ENCODE measurements around the gene WASHC3.

The WASHC3 gene

GRCh38 chr12:102016472-102016871, 45.3 kb downstream of the WASHC3 start:
- no peaks in the 10 kb centered on the region for H3K9me3 ChIP-seq (ENCODE audit: insufficient read depth, low read length, severe bottlenecking)
- H4K20me1 ChIP-seq (ENCODE audit: insufficient read depth, low read length), result no peaks in the 10 kb centered on the region
- no peak overlapping the region for H3K9ac ChIP-seq (ENCODE audit: low read depth, low read length)
- DNase-seq (no peak), ATAC-seq (ENCODE audit: insufficient read depth, low read depth) (no peak)
- H3K36me3 ChIP-seq (ENCODE audit: insufficient read depth, low read length), result peaks cover 3% of the 10 kb centered on the region; the same call in 1 of the 2 replicates
- TF ChIP-seq CTCF (IDR thresholded peaks at IDR 0.05; ENCODE audit: borderline replicate concordance, extremely low read depth, low read length, poor library complexity, severe bottlenecking) (no peak), EZH2 (IDR thresholded peaks at IDR 0.05; ENCODE audit: borderline replicate concordance, low read depth, low read length, severe bottlenecking) (no peak)
- no peaks in the 10 kb centered on the region for H3K4me1 ChIP-seq (ENCODE audit: insufficient read depth, low read length)
- H3K4me3 ChIP-seq (ENCODE audit: low read depth in 1 of 2, low read length in 2 of 2), result no peak overlapping the region
- no peaks in the 10 kb centered on the region for H3K27me3 ChIP-seq (ENCODE audit: insufficient read depth, low read length, poor library complexity)
- no peaks in the 10 kb centered on the region for H3K79me2 ChIP-seq (ENCODE audit: insufficient read depth, low read length)
- H2AFZ ChIP-seq (ENCODE audit: low read depth, low read length), result no peak overlapping the region
- H3K27ac ChIP-seq (ENCODE audit: low read length), result no peak overlapping the region
- no peak overlapping the region for H3K4me2 ChIP-seq (ENCODE audit: insufficient read depth, low read length)

GRCh38 chr12:102010265-102010994, 51.4 kb downstream of the WASHC3 start:
- no peak overlapping the region for H3K9ac ChIP-seq (ENCODE audit: low read depth, low read length)
- ATAC-seq (ENCODE audit: insufficient read depth, low read depth), result no peak
- no peak overlapping the region for H3K4me2 ChIP-seq (ENCODE audit: insufficient read depth, low read length)

GRCh38 chr12:102009796-102010195, 52.0 kb downstream of the WASHC3 start:
- no peak for DNase-seq
- H3K9ac ChIP-seq (ENCODE audit: low read depth, low read length), result no peak overlapping the region
- TF ChIP-seq EZH2 (IDR thresholded peaks at IDR 0.05; ENCODE audit: borderline replicate concordance, low read depth, low read length, severe bottlenecking) (no peak), CTCF (IDR thresholded peaks at IDR 0.05; ENCODE audit: borderline replicate concordance, extremely low read depth, low read length, poor library complexity, severe bottlenecking) (no peak)

More at GRCh38 chr12:102010265-102010994, 51.4 kb downstream of the WASHC3 start:
- Histone ChIP-seq H3K4me1 (ENCODE audit: insufficient read depth, low read length) (no peaks in the 10 kb centered on the region), H3K36me3 (ENCODE audit: insufficient read depth, low read length) (no peaks in the 10 kb centered on the region; the same call in 1 of the 2 replicates), H3K27ac (ENCODE audit: low read length) (no peak overlapping the region), H3K9me3 (ENCODE audit: insufficient read depth, low read length, severe bottlenecking) (no peaks in the 10 kb centered on the region), H3K4me3 (ENCODE audit: low read depth in 1 of 2, low read length in 2 of 2) (no peak overlapping the region), H3K79me2 (ENCODE audit: insufficient read depth, low read length) (no peaks in the 10 kb centered on the region), H2AFZ (ENCODE audit: low read depth, low read length) (no peak overlapping the region), H4K20me1 (ENCODE audit: insufficient read depth, low read length) (no peaks in the 10 kb centered on the region), H3K27me3 (ENCODE audit: insufficient read depth, low read length, poor library complexity) (no peaks in the 10 kb centered on the region)
- no peak for DNase-seq
- no peak for TF ChIP-seq CTCF (IDR thresholded peaks at IDR 0.05; ENCODE audit: borderline replicate concordance, extremely low read depth, low read length, poor library complexity, severe bottlenecking)
- no peak for TF ChIP-seq EZH2 (IDR thresholded peaks at IDR 0.05; ENCODE audit: borderline replicate concordance, low read depth, low read length, severe bottlenecking)

More at GRCh38 chr12:102009796-102010195, 52.0 kb downstream of the WASHC3 start:
- Histone ChIP-seq H3K4me3 (ENCODE audit: low read depth in 1 of 2, low read length in 2 of 2) (no peak overlapping the region), H3K27me3 (ENCODE audit: insufficient read depth, low read length, poor library complexity) (no peaks in the 10 kb centered on the region), H4K20me1 (ENCODE audit: insufficient read depth, low read length) (no peaks in the 10 kb centered on the region), H2AFZ (ENCODE audit: low read depth, low read length) (no peak overlapping the region), H3K9me3 (ENCODE audit: insufficient read depth, low read length, severe bottlenecking) (no peaks in the 10 kb centered on the region), H3K79me2 (ENCODE audit: insufficient read depth, low read length) (no peaks in the 10 kb centered on the region), H3K4me2 (ENCODE audit: insufficient read depth, low read length) (no peak overlapping the region), H3K4me1 (ENCODE audit: insufficient read depth, low read length) (no peaks in the 10 kb centered on the region), H3K27ac (ENCODE audit: low read length) (no peak overlapping the region), H3K36me3 (ENCODE audit: insufficient read depth, low read length) (no peaks in the 10 kb centered on the region; the same call in 1 of the 2 replicates)
- no peak for ATAC-seq (ENCODE audit: insufficient read depth, low read depth)

All from DND-41 (cell line).